ENCODE measurements around the gene NRG2. TPM values are rescaled to one million over a fixed set of nuclear protein-coding genes. Genes with fewer than 3 reads are reported as not detected.

The NRG2 gene
- total and polyA plus RNA-seq, 8 donors: 1.2 to 5.2 (median 3.0) TPM

- intact Hi-C loops (cut with DNase I): loop anchor here in 2 of 3 donors (5.0 to 10.0 kb wide), 3 partner anchors 173 to 190 kb away; no protein-coding TSS in a partner anchor
- DNase-seq: no peak
- H3K36me3 ChIP-seq: no peaks in the 10 kb centered on the region
These were observed 78.0 kb downstream of the NRG2 start for GRCh38 chr5:139964994-139965565.

GRCh38 chr5:139964266-139964993 lies 78.7 kb downstream of the NRG2 start:
- Histone ChIP-seq H3K36me3 (no peaks in the 10 kb centered on the region), H3K27me3 (no peaks in the 10 kb centered on the region), H3K4me1 (peaks cover 0 to 3% (median 3%) of the 10 kb centered on the region in 3 donors), H3K4me3 (no peak overlapping the region), H3K27ac (no peak overlapping the region), H3K9me3 (no peaks in the 10 kb centered on the region)
- no peak for DNase-seq
- WGBS, 2 donors: 87 to 93% methylated on average over 4 of the region's 4 CpGs
- FAIRE-seq: no peak
- TF ChIP-seq CTCF (IDR thresholded peaks at IDR 0.05): no peak
- ATAC-seq: no peak
- intact Hi-C loops (cut with DNase I): loop anchor here in 1 of 3 donors (10.0 kb wide), 1 partner anchor 190 kb away; no protein-coding TSS in a partner anchor

More at GRCh38 chr5:139964994-139965565, 78.0 kb downstream of the NRG2 start:
- TF ChIP-seq CTCF (IDR thresholded peaks at IDR 0.05): no peak
- H3K27me3 ChIP-seq: no peaks in the 10 kb centered on the region
- ATAC-seq (no peak), FAIRE-seq (no peak)
- WGBS, 2 donors: 87 to 89% methylated on average over 8 of the region's 8 CpGs
- no peaks in the 10 kb centered on the region for H3K9me3 ChIP-seq
- H3K27ac ChIP-seq: no peak overlapping the region
- no peak overlapping the region for H3K4me3 ChIP-seq
- H3K4me1 ChIP-seq: peaks cover 0 to 3% (median 3%) of the 10 kb centered on the region in 3 donors

- intact Hi-C loops (cut with DNase I): loop anchor here in 1 of 3 donors (10.0 kb wide), 1 partner anchor 192 kb away; no protein-coding TSS in a partner anchor
- H3K27ac ChIP-seq: no peak overlapping the region
- no peak for DNase-seq
These were observed 80.7 kb downstream of the NRG2 start for GRCh38 chr5:139962445-139962844.

DNA sequence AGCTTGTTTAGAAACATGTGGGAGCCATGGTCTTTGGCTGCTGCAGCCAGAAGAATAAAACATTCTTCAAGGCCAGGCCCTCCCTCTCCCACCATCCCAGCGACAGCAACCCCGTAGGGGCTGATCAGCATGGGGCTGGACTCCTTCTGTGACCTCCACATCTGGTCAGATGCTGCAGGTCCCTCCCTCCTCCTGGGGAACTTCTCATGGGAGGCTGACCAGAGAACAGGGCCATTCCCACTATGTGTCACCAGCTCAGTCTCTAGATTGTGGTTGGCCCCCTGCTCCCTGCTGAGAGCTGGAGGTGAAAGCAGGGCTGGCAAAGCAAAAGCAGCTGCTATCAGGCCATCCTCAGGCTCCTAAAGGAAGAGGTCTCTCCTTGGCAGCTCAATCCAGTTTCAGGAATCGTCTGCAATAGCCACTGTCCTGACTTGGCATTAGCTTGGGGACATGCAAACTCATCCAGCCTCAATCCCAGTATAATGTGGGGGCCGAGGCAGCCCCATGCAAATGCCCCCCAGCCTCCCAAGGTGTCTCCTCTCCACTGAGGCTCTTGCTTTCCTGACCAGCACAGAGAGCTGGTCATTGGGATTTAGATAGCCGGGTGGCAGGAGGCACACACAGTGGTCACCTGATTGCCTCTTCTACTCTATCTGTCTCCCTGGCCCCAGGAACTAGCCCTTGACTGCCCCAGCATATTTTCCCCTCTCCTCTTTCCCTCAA lies 81.5 kb downstream of the NRG2 start:
- no peak for ATAC-seq
- Histone ChIP-seq H3K9me3 (no peaks in the 10 kb centered on the region), H3K36me3 (no peaks in the 10 kb centered on the region), H3K4me3 (no peak overlapping the region), H3K27me3 (no peaks in the 10 kb centered on the region), H3K4me1 (no peaks in the 10 kb centered on the region), H3K27ac (no peak overlapping the region)
- 71 to 78% methylated on average over 5 of the region's 5 CpGs for WGBS, 2 donors
- no peak for TF ChIP-seq CTCF (IDR thresholded peaks at IDR 0.05)
- intact Hi-C loops (cut with DNase I): loop anchor here in 1 of 3 donors (10.0 kb wide), 1 partner anchor 193 kb away; no protein-coding TSS in a partner anchor
- FAIRE-seq: no peak
- DNase-seq: no peak

More at GRCh38 chr5:139962445-139962844, 80.7 kb downstream of the NRG2 start:
- ATAC-seq (no peak), FAIRE-seq (no peak)
- no peaks in the 10 kb centered on the region for H3K36me3 ChIP-seq
- no peaks in the 10 kb centered on the region for H3K4me1 ChIP-seq
- WGBS, 2 donors: 79 to 100% methylated on average over 1 of the region's 1 CpG
- H3K4me3 ChIP-seq: no peak overlapping the region
- no peak for TF ChIP-seq CTCF (IDR thresholded peaks at IDR 0.05)
- no peaks in the 10 kb centered on the region for H3K9me3 ChIP-seq
- no peaks in the 10 kb centered on the region for H3K27me3 ChIP-seq

Data from pancreas (tissue), 10 donors.